Fibroblast of mammary gland (primary cell): ENCODE measurements around the gene NFKB2.

Source experiments
- DNase-seq: peaks from one replicate; pipeline ENCODE4 v3.0.0-alpha.2; 2010; ENCODE audit warnings: low read depth
- H3K4me3 ChIP-seq: 2 replicates; pipeline ENCODE4 v1.5.1; 2011; ENCODE audit warnings: low read depth, mild to moderate bottlenecking, low read length, moderate library complexity; ENCODE audit not compliant: control insufficient read depth
- CTCF ChIP-seq: conservative IDR thresholded peaks from 2 replicates; pipeline ENCODE4 v1.5.1; 2011; ENCODE audit warnings: low read depth, low read length, inconsistent platforms; ENCODE audit not compliant: control insufficient read depth, insufficient read depth

The NFKB2 gene

GRCh38 chr10:102418622-102419268 is 23.2 kb downstream of the NFKB2 start, which contains the start of gene PSD:
Gene PSD, minus strand, starts transcription at chr10:102418785. Its CDS starts 1,747 bp downstream, at chr10:102417038.
- no peak for TF ChIP-seq CTCF
- no peak for DNase-seq
- H3K4me3 ChIP-seq: peak within 1 kb of the TSS; percentile 81

- no peak for TF ChIP-seq CTCF
- H3K4me3 ChIP-seq: peak overlapping the region; percentile 81
- no peak for DNase-seq
These were observed 24.0 kb downstream of the NFKB2 start for GRCh38 chr10:102419269-102420180.

- no peak for DNase-seq
- peak overlapping the region; percentile 81 for H3K4me3 ChIP-seq
These were observed 24.7 kb downstream of the NFKB2 start for GRCh38 chr10:102420181-102420713.

GRCh38 chr10:102420714-102421506 is 25.4 kb downstream of the NFKB2 start, which contains the start of gene FBXL15:
Gene FBXL15, plus strand, starts transcription at chr10:102420836. Its CDS starts 294 bp downstream, at chr10:102421130.
- TF ChIP-seq CTCF: no peak
- peak; percentile 95 for DNase-seq
- peak within 1 kb of the TSS; percentile 81 for H3K4me3 ChIP-seq

More at GRCh38 chr10:102420181-102420713, 24.7 kb downstream of the NFKB2 start:
- TF ChIP-seq CTCF: no peak

- H3K4me3 ChIP-seq: peak overlapping the region; percentile 81
- no peak for TF ChIP-seq CTCF
- DNase-seq: no peak
These were observed 25.9 kb downstream of the NFKB2 start for GRCh38 chr10:102421507-102421756.

GRCh38 chr10:102421757-102422512 is 26.4 kb downstream of the NFKB2 start:
- peak overlapping the region; percentile 81 for H3K4me3 ChIP-seq
- DNase-seq: no peak
- TF ChIP-seq CTCF: no peak
